Astrocyte (in vitro differentiated cells and primary cell): Measurements from ENCODE around the gene HMGXB3. TPM values are rescaled to one million over a fixed set of nuclear protein-coding genes. Genes with fewer than 3 reads are reported as not detected.

ENCODE experiments used
- DNase-seq: peaks from one replicate; pipeline ENCODE4 v3.0.0-alpha.2; 2010; ENCODE audit warnings: low read depth
- FAIRE-seq: peaks from 2 replicates; lab custom pipeline; 2011; peaks lifted over from hg19 to GRCh38; lab: Jason Lieb, UNC
- H2AFZ ChIP-seq: 2 replicates; pipeline ENCODE4 v1.6.0; 2012; ENCODE audit warnings: low read depth, low read length, inconsistent platforms
- H3K27ac ChIP-seq: 2 replicates; pipeline ENCODE4 v1.5.1; 2011; ENCODE audit warnings: low read depth, low read length, inconsistent platforms
- H3K27me3 ChIP-seq: 2 replicates; pipeline ENCODE4 v1.6.0; 2011; ENCODE audit warnings: low read length, inconsistent platforms; ENCODE audit not compliant: insufficient read depth
- H3K36me3 ChIP-seq: 2 replicates; pipeline ENCODE4 v1.5.1; 2011; ENCODE audit warnings: low read length, inconsistent platforms; ENCODE audit not compliant: insufficient read depth
- H3K4me1 ChIP-seq: 2 replicates; pipeline ENCODE4 v1.5.1; 2011; ENCODE audit warnings: low read length, inconsistent platforms; ENCODE audit not compliant: insufficient read depth
- H3K4me2 ChIP-seq: 2 replicates; pipeline ENCODE4 v1.6.0; 2012; ENCODE audit warnings: low read length, inconsistent platforms
- H3K4me3 ChIP-seq: 2 replicates; pipeline ENCODE4 v1.5.1; 2011; ENCODE audit warnings: low read depth, mild to moderate bottlenecking, low read length, inconsistent platforms; ENCODE audit not compliant: insufficient read depth
- H3K79me2 ChIP-seq: 2 replicates; pipeline ENCODE4 v1.6.0; 2012; ENCODE audit warnings: mild to moderate bottlenecking, low read length, inconsistent platforms; ENCODE audit not compliant: insufficient read depth
- H3K9ac ChIP-seq: 2 replicates; pipeline ENCODE4 v1.6.0; 2012; ENCODE audit warnings: mild to moderate bottlenecking, low read length, inconsistent platforms
- H3K9me3 ChIP-seq: 2 replicates; pipeline ENCODE4 v1.5.1; 2012; ENCODE audit warnings: low read depth, mild to moderate bottlenecking, low read length, inconsistent platforms; ENCODE audit not compliant: insufficient read depth
- H4K20me1 ChIP-seq: 2 replicates; pipeline ENCODE4 v1.6.0; 2012; ENCODE audit warnings: low read length, inconsistent platforms; ENCODE audit not compliant: insufficient read depth
- H3K27ac Mint-ChIP-seq: one replicate; pipeline ENCODE4 v1.8.0; 2021; ENCODE audit warnings: mild to moderate bottlenecking, mixed read lengths; ENCODE audit not compliant: unreplicated experiment
- H3K27me3 Mint-ChIP-seq: one replicate; pipeline ENCODE4 v1.8.0; 2021; ENCODE audit warnings: low read depth, mixed read lengths; ENCODE audit not compliant: unreplicated experiment
- H3K36me3 Mint-ChIP-seq: one replicate; pipeline ENCODE4 v1.8.0; 2021; ENCODE audit warnings: low read depth, mixed read lengths; ENCODE audit not compliant: unreplicated experiment
- H3K4me1 Mint-ChIP-seq: one replicate; pipeline ENCODE4 v1.8.0; 2021; ENCODE audit warnings: low read depth, mixed read lengths; ENCODE audit not compliant: unreplicated experiment
- H3K4me3 Mint-ChIP-seq: one replicate; pipeline ENCODE4 v1.8.0; 2021; ENCODE audit warnings: mild to moderate bottlenecking, moderate library complexity, mixed read lengths; ENCODE audit not compliant: unreplicated experiment
- H3K9me3 Mint-ChIP-seq: one replicate; pipeline ENCODE4 v1.8.0; 2021; ENCODE audit warnings: mild to moderate bottlenecking, mixed read lengths; ENCODE audit not compliant: unreplicated experiment
- CTCF ChIP-seq: IDR thresholded peaks from 2 replicates; pipeline ENCODE4 v1.5.1; 2011; ENCODE audit warnings: low read depth, mild to moderate bottlenecking, inconsistent platforms, low read length, moderate library complexity; ENCODE audit not compliant: insufficient read depth
- EZH2 ChIP-seq: IDR thresholded peaks from 2 replicates; pipeline ENCODE4 v1.6.1; 2012; ENCODE audit warnings: mild to moderate bottlenecking, low read length, inconsistent platforms; ENCODE audit not compliant: insufficient read depth
- total RNA-seq: library from RNA; stranded (reverse); gene quantifications from 2 replicates; pipeline ENCODE4 v1.2.1, GENCODE V29; 2021

HMGXB3 gene
- total RNA-seq, 1 donor from 2014 or later = 58.1 TPM

DNA sequence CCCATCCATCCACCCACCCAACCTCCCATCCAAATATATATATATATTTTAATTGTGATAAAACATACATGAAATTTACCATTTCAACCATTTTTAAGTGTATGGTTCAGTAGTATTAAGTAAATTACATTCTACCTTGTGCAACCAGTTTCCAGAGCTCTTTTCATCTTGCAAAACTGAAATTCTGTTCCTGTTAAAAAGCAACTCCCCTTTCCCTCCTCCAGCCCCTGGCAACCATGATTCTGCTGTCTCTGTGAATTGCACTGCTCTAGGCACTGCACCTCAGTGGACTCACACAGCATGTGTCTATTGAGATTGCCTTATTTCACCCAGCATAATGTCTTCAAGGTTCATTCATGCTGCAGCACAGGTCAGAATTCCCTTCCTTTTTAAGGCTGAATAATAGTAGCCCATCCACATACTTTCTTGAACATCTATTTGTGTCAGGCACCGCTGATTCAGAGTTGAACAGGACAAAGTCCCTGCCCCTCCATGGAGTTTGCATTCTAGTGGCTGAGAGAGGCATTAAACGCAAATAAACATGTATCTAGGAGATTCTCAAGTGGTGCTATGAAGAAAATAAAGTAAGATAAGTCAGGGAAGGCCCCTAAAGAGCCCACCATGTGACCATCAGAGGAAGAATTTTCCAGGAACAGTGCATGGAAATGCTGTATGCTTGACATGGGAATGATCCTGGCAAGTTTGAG is 61.8 kb downstream of the HMGXB3 start:
- Histone ChIP-seq H3K4me2 (no peak overlapping the region), H4K20me1 (no peaks in the 10 kb centered on the region), H3K79me2 (no peaks in the 10 kb centered on the region), H3K27ac (no peak overlapping the region), H3K9ac (no peak overlapping the region), H3K4me1 (peaks cover 45% of the 10 kb centered on the region), H3K36me3 (no peaks in the 10 kb centered on the region), H3K9me3 (no peaks in the 10 kb centered on the region), H2AFZ (no peak overlapping the region), H3K27me3 (no peaks in the 10 kb centered on the region), H3K4me3 (no peak overlapping the region)
- Mint-ChIP-seq H3K4me3 (no peak overlapping the region), H3K27ac (no peak overlapping the region), H3K4me1 (peaks cover 56% of the 10 kb centered on the region), H3K27me3 (no peaks in the 10 kb centered on the region), H3K36me3 (no peaks in the 10 kb centered on the region), H3K9me3 (no peaks in the 10 kb centered on the region)
- DNase-seq (no peak), FAIRE-seq (peak; percentile 49)
- TF ChIP-seq CTCF (no peak), EZH2 (no peak)

GRCh38 chr5:150063638-150064037 is 63.1 kb downstream of the HMGXB3 start:
- no peak overlapping the region for H3K4me3 ChIP-seq
- H3K27me3 ChIP-seq = no peaks in the 10 kb centered on the region
- Mint-ChIP-seq H3K9me3 (no peaks in the 10 kb centered on the region), H3K27ac (no peak overlapping the region), H3K4me1 (peaks cover 52% of the 10 kb centered on the region), H3K27me3 (peaks cover under 1% of the 10 kb centered on the region), H3K4me3 (no peak overlapping the region), H3K36me3 (no peaks in the 10 kb centered on the region)
- H3K4me1 ChIP-seq = peaks cover 49% of the 10 kb centered on the region
- H3K27ac ChIP-seq = no peak overlapping the region
- TF ChIP-seq EZH2 (no peak), CTCF (no peak)
- no peak overlapping the region for H3K4me2 ChIP-seq
- DNase-seq (no peak), FAIRE-seq (no peak)
- no peaks in the 10 kb centered on the region for H3K9me3 ChIP-seq
- no peak overlapping the region for H3K9ac ChIP-seq
- no peaks in the 10 kb centered on the region for H3K36me3 ChIP-seq
- H2AFZ ChIP-seq = no peak overlapping the region
- H3K79me2 ChIP-seq = no peaks in the 10 kb centered on the region
- no peaks in the 10 kb centered on the region for H4K20me1 ChIP-seq

- Mint-ChIP-seq H3K27me3 (peaks cover 2% of the 10 kb centered on the region), H3K4me3 (no peak overlapping the region), H3K36me3 (no peaks in the 10 kb centered on the region), H3K4me1 (peaks cover 50% of the 10 kb centered on the region), H3K27ac (no peak overlapping the region), H3K9me3 (no peaks in the 10 kb centered on the region)
- DNase-seq = no peak
- no peak overlapping the region for H3K9ac ChIP-seq
- TF ChIP-seq CTCF (no peak), EZH2 (no peak)
- H4K20me1 ChIP-seq = no peaks in the 10 kb centered on the region
- no peaks in the 10 kb centered on the region for H3K79me2 ChIP-seq
- no peak for FAIRE-seq
- peak overlapping the region; percentile 61 for H3K27ac ChIP-seq
- no peaks in the 10 kb centered on the region for H3K36me3 ChIP-seq
- no peak overlapping the region for H2AFZ ChIP-seq
- H3K4me2 ChIP-seq = peak overlapping the region; percentile 71
- H3K4me1 ChIP-seq = peaks cover 46% of the 10 kb centered on the region
- no peaks in the 10 kb centered on the region for H3K27me3 ChIP-seq
- no peaks in the 10 kb centered on the region for H3K9me3 ChIP-seq
- H3K4me3 ChIP-seq = no peak overlapping the region
Observed at GRCh38 chr5:150064681-150065220, 64.2 kb downstream of the HMGXB3 start.
